HG02763 (cell line): ENCODE results near the gene LYPD1.

Source experiments
- ATAC-seq: cut with Tn5 transposase; IDR thresholded peaks from one replicate; pipeline ENCODE4 v1.9.1; 2021; ENCODE audit warnings: mild to moderate bottlenecking, moderate library complexity; ENCODE audit not compliant: unreplicated experiment

LYPD1 gene

DNA sequence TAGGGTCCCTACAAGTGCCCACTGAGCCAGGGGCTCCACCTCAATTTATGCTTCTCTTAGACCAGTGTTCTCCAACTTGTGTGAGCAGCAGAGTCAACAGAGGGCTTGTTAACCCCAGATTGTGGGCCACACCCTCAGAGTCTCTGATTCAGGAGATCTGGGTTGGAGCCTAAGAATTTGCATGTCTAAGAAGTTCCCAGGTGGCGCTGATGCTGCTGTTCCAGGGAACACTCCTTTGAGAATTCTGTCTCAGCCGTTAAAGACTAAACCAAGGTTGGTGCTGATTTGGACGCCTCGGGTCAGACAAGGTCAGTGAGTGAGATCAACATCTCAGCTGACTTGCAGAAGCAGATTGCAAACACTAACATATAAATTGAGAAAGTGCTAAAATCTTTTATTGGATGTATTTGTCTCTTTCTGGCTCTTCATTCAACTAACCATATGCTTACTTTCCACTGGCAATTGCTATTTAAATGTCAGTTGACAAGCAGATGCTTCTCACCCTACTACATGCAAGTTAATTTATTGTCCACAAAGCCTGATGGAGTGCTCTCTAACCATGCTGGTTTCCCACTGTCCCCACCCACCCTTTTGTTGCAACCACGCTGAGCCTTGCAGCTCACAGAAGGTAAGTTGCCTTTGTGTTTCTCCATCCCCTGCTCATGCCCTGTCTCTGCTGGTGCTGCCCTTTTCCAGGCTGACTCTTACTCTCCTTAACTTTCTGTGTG, 31.5 kb downstream of the LYPD1 start:
- ATAC-seq = no peak

DNA sequence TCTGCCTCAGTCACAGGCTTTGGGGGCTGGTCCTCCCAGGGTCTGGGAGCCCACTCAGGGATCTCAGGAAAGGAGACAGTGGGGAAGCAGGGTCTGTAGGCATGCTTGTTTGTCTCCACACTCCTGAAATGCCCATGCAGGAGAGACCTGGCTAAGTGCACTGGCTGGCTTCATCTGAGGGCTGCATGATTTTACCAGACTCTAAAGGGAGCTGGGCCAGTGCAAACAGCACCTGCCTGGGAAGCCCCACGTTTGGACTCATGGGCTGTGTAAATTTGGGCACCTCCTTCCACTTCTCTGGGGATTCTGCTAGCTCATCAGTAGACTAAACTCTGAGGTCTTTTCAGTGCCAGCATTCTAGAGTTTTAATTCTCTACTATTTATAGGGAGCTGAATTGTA, 33.7 kb downstream of the LYPD1 start:
- no peak for ATAC-seq

DNA sequence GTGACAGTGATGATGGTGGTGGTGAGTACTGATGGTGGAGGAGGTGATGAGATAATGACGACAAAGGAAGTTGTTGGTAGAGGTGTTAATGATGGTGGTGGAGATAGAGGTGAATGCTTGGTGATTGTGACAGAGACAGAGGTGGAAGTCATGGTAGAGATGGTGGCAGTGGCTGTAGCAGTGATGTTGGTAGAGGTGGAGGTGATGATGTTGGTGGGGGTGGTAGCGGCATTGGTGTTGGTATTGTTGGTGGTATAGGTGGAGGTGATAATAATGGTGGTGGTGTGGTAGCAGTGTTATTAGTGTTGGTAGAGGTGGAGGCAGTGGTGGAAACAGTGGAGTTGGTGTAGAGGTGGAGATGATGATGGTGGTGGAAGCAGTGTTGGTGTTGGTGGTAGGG, 36.4 kb downstream of the LYPD1 start:
- no peak for ATAC-seq

DNA sequence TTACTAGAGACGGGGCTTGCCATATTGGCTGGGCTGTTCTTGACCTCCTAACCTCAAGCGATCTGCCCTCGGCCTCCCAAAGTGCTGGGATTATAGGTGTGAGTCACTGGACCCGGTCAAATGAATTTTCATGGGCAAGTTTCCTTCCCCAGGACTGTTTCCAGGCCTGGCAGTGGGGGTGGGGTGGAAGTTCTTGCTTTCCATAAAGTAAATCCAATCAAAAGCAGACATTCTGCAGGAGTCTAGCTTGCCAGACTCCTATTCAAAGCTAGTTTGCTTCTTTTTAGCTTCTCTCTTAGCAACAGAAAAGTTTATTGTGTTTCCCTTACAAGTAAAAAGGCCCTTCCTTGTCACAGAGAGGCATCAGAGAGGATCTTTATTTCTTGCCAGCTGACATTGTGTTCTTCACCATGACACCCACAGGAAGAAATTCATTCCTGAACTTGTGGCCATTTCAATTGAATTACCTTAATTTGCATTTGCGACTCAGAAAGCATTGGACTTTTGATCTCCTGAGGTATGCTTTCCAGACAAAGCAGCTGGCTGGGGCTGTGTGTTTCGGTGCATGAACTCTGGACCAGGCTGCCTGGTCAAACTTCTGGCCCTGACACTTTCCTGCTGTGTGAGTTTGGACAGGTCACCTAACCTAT, 37.9 kb downstream of the LYPD1 start:
- no peak for ATAC-seq

DNA sequence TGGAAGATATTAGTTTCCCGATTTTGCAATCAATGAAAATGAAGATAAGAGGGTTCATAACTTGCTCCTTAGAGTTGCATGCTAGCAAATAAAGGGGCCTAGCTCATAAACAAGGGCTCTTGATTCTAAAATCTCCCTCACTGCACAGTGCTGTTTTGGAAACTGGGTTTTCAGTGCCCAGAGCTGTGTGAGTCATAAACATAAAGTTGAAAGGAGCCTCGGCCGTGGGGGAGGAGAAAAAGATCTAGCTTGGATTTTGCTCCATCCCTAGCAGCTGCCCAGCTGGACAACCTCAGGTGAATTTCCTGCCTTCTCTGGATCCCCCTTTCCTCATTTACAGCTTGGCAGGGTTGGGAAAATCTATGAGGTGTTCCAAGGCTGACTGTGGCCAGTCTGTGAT, 42.5 kb downstream of the LYPD1 start:
- ATAC-seq = no peak

DNA sequence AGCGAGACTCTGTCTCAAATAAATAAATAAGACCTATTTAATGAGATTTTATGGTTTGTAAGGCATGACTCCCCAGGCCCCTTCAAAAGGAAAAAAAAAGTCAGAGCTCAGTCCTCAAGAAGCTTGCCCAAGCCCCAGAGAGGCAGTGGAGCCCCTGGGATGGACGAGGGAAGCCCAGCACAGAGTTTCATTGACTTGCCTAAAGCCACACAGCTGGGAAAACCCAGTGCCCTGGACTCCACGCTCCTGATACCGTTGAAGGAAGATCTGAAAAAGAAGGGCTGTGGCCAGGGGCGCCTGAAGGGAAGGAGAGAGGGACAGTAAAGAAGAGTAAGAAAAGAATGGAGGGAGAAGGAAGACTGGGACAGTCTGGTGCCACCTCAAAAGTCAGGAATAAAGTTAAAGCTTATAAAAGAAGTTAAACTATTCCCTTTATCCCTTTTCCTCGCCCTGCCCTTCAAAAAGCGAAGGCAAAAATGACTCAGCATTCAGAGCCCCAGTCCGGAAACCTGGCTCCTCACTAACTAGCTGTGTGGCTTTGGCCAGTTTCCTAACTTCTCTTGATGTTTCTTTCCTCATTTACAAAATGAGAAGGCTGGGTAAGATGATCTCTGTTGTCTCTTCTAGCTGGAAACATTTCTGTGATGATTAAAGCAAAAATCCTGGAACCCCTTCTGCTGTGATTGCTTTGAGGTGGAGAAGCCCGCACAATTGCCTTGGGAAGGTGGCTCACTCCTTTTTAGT, 46.7 kb downstream of the LYPD1 start:
- ATAC-seq = no peak

DNA sequence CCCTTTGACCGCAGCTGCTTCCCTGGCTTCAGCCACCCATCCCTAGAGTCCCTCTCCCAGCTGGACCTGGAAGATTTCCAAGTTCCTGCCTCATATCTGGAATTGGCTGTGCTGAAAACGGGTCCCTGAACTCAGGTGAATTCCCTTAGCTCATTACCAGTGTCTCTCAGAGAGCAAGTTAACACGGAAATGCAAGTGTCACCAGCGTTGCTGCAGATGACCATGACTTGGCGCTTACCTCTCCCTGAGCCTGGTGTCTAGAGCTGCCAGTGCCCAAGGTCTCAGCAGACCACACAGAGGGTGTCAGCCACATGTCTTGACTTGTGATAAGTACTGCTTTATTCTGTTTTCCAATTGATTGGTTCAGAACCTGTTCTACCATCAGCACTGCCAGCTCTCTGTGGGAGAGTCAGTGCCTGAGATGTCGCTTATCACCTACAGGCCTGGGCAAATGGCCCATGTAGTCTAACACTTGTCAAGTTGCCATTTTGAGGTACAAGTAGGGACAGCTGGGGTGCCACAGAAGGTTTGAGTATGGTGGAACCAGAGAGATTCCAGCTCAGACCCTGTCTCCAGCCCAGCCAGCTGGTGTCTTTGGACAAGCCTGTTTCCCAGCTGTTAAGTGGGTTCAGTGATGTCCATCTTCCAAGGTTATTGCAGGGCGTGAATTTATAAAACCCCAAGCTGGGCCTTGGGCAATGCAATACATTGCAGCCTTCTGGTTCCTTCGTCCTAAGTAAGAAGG, 48.7 kb downstream of the LYPD1 start:
- ATAC-seq = no peak

DNA sequence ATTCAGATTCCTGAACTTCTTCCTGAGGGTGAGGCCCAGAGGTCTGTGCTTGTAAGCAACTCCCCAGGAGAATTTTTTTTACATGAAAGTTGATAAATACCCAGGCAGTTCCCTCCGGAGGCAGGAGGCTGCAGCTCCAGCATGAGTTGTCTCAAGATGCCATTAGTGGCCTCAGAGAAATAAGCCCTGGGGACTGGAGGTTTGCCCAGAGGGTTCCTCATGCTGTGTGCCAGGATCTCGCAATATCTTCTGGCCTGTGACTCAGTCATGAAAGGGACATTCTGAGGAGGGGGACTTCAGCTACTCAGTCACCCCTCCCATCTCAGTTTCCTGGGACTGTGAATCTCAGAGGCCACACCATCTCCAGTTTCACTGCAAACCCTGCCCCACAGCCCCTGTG, 49.9 kb downstream of the LYPD1 start:
- no peak for ATAC-seq

DNA sequence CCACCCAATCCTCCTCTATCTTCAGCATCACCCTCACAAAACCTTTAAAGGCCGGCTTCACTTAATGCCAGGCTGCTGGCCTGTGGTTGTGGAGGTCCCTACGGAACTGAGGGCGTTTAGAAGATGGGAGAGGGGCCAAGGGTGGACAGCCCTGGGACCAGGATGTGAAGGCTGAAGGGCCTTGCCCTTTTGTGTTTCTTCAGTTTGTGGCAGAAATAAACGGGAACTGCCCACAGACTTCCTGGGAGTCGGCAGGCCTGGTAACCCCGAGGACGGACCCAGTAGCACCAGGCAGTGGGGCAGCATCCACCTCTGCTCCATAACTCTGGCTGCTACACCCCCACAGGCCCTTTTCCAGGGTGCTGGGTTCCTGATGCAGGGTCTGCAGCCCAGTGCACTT, 51.3 kb downstream of the LYPD1 start:
- ATAC-seq = no peak

DNA sequence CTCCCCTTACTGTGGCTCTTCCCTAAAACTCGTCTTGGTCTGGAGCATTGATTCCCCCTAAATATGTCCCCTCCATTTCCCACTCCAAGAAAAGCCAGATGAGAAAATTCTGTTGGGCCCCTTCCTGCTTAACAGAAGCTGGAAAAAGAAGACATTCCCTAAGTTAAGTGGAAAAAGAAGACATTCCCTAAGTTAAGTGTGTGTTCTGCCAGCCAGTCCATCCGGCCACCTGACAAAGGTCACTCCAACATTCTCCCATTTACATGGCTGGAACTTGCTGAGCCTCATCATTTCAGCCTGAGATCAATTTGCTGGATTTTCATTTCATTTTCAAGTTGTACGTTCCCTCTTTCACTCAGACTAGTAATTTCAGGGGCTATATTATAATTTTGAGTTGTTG, 52.0 kb downstream of the LYPD1 start:
- ATAC-seq = no peak

DNA sequence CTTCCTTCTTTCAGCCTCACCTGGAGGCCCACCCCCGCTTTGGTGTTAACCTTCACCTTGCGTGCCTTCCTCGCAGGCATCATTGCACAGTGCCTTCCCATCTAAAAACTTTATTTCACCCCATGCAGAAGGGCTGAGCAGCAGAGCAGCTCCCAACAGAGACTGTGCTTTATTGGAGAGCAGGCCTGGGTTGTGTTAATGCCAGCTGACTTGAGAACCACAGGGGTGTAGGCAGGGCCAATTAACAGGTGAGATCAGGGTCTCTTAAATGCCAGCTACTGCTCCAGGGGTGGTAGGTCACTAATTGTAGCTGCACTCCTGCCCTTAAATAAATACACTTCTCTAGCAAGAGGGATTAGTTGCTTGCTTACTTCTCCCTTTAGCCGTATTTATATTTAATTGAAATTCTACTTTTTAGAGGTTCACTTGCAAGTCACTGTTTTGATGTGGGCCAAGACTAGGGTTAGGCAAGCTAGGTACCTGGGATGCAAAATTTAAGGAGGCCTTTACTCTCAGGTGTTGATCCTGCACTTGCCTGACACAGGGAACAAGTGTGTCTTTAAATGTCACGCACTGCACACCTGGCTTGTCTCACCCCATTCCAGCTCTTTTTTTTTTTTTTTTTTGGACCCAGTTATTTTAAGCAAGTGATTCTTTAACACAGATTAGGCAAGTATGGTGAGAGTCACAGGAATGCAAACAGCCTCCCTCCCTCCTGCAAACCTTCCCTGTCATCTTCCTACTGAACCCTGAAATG, 54.5 kb downstream of the LYPD1 start:
- no peak for ATAC-seq

DNA sequence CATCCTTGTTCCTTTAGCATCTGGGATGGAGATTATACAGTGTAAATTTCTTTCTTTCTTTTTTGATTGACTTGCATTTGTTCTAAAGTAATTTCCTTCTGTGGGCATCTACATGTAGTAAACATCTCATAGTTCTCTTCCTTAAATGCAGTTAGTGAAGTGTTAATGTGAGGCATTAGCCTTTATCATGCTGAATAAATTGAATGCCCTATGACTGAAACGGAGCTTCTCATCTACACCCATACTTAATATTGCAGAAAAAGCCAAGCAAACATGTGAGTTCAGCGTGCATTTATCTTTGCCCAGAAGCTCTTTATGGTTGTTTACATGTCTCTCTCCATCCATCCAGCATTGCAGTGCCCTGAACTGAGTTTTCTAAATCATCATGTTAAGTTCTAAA, 58.3 kb downstream of the LYPD1 start:
- ATAC-seq = no peak

DNA sequence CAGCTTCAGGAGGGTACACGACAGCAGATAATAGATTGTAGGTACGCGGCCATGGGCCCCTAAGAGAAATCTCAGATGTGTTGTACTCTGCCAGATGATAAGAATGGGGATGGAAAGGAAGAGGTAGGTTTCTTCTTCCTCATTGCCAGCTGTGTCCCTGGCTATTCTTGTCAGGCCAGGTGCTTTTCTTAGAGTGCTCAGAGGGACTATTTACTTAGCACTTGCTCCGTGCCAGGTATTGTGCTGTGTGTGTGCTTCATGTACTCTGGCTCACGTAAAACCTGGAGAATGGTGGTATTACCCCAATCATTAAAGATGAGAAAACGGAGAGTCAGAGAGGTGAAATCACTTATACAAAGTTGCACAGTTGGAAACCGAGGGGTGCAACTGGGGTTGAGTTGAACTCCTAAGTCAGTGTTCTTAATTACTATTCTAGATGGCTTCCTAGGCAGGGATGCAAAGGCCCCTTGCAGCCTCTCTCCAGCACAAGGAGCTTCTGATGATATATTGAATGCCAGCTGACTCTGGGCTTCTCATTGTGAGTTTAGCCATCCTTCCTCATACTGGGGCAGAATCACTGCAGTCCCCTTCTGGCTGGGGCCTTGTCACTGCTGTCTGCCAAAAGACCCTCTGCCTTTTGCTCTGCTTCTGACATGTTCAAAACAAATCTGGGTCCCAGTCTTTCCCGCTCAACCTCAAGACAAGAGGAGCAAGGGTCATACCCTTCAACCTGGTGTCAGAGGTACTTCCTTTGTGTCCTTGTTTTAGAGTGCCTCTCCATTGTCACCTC, 60.7 kb downstream of the LYPD1 start:
- no peak for ATAC-seq

DNA sequence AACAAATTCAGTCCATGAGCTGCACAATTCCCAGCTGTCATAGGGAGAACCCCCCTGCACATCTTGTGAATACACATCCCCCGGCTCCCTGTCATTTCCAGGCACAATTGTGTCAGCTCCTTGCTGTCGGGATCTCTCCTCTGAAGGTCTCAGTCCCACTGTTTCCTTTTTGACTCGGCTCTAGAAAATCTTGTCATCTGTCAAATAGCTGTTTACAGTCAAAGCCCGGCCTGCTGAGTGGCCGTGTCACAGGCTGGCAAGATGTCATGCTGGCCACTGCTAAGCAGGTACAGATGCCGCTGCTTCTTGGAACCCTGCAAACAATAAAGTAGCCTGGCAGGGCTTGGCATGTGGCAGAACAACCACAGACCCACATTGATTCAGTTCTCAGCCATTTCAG, 61.7 kb downstream of the LYPD1 start:
- ATAC-seq = no peak

DNA sequence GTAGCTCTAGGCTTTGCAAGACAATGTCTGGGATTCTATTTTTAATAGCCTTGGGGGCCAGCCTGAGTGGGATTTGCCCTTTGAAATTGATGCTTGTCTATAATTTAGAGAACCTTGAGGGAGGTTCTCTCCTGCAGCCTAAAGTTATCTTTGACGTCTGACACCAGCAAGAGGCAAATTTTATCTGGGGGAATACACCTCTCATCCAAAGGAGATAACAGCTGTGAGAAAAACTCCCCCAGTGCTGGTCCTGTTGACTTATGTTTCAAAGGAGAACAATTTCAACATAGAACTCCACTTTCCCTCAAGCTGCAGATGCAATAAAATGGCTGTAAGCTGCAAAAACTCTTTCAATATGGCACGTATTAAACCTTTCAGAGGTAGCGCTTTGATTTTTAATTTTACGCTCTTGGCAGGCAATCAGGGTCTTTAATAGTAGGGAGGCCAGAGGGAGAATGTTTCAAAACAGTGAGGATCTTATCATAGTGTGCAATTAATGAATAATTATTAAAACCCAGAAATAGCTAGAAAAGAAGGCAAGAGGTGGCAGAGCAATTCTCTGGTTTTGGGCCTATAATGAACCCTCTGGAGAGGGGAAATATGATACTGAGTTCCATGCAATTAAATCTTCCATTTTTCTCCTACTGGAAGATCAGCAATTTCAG, 62.4 kb downstream of the LYPD1 start:
- no peak for ATAC-seq

DNA sequence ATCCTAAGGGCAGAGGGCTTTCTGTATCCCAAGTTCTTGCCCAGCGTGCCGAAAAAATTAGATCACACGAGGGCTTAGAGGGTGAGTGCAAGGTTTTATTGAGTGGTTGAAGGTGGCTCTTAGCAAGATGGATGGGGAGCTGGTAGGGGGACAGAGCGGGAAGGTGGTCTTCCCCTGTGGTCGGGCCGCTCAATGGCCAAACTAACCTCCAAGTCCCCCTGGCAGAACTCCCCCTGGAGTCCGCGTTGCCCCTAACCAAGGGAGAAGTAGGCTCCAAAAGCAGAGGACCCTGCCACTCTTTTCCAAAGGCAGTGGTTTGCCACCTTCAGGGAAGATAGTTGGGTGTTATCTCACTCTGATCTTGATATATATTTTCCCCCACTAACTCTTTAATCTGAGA, 63.4 kb downstream of the LYPD1 start:
- ATAC-seq = no peak

DNA sequence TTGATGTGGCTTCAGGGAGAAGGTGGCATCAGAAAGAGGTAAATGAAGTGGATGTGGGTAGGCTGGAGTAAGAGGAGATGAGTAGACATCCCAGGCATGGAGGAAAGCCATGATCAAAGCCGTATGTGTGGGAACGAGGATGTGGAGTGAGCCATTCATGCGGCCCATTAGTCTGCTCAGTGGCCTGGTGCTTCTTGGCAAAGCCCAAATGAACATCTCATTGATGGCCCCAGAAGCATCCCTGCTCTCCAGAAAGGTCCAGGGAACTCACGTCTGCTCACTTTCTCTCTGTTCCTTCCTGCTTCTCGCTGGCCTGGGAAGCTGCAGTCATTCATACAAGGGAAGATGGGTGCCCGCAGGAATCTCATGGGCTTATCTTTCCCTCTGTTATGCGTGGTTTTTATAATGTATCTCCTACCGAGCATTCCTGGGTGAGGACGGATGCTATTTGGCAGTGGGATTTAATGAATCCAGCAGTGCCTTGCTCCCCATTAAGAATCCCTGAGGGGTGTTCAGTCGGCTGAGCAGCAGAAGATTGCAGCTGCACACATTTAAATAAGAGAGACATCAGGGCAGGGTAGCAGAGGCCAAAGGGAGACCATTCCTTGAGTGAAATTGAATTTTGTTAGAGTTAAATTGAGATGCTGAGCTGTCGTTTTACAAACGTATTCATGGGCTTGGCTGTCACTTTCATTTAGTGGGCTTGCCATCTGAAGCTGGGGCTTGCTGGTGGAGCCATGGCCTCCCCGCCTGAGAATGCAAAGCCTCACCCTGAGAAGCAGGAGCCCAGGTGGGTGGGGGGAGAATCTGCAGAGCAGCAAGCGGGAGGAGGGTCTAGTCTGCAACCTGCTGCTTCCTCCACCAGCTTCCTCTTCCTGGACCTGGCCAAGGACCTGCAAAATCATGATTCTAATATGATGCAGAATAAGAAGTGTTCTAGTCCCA, 64.5 kb downstream of the LYPD1 start:
- no peak for ATAC-seq

DNA sequence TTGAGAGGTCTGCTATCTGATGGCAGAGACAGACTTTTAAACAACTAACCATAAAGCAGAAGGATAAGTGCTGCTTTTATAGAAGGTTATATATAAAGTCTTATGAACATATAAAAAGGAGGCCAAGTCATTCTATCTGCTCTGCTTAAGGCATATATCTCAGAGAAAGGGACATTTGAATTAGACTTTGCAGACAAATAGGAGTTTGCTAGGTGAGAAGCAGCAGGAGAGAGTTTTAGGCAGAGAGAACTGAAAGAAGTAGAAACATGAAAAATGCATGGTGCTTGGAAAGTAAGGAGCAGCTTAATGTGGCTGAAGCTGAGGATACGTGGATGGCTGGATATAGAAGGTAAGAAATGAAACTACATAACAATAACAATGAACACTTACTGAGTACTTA, 65.4 kb downstream of the LYPD1 start:
- ATAC-seq = no peak
